GM19468 (cell line): ENCODE results near the gene KMT2D.

Experiments
- ATAC-seq: cut with Tn5 transposase; IDR thresholded peaks from one replicate; pipeline ENCODE4 v1.9.1; 2021; ENCODE audit warnings: mild to moderate bottlenecking, moderate library complexity, moderate number of reproducible peaks; ENCODE audit not compliant: unreplicated experiment; ENCODE audit errors: extremely low read depth

KMT2D gene

DNA sequence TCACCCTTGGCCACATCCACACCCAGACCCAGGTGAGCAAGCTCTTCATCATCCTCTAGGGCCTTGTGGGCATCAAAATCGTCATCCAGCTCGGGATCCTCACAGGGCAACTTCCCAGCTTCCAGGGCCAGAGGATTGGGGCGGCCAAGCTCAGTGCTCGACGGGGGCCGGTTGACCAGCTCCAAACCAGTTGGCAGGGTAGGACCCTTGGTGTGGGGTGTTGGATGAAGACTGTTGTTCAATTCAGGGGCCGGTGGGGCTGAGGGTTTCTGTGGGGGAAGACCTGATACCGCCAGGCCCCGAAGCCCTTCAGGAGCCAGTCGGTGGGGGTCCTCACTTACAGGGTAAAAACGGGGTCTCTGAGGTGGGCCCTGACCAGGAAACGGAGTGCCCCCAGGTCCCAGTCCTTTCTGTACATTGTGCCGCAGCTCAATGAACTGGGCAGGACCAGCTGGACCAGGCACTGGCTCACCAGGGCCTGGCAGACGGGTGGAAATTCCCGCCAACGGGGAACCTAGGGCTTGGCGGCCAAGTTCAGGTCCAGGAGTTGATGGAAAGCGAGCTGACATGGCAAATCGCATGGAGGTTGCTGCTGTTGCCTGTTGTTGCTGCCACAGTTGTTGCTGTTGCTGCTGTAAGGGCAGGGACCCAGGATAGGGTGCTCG lies 22.2 kb downstream of the KMT2D start:
- ATAC-seq, result no peak

DNA sequence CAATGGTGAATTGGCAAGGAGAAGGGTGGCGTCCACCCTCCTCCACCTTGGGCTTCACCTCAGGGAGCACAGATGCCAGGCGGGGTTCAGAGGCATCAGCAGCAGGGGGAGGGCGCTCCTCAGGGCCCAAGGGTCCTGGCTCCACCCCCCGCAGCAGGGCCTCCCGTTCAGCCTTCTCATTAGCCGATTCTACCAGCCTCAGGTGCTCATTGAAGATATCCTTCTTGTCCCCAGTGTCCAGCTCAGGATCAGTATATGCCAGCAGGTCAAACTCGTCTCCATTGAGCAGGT lies 22.7 kb downstream of the KMT2D start:
- ATAC-seq, result no peak

- no peak for ATAC-seq
Observed at GRCh38 chr12:49037111-49037946, 23.3 kb downstream of the KMT2D start.

DNA sequence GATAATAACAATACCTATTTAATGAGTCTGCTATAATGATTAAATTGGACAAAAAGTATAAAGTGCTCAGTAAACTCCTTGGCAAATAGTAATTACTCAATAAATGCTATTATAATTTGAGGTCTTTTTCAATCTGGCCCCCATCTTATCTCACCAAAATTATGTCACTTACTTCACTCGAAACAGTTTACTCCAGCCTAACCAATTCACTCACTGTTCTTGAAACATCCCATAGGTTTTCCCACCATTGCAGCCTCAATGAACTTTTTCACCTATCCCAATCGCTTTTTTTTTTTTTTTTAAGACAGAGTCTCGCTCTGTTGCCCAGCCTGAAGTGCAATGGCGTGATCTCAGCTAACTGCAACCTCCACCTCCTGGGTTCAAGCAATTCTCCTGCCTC lies 24.6 kb downstream of the KMT2D start:
- ATAC-seq, result no peak

DNA sequence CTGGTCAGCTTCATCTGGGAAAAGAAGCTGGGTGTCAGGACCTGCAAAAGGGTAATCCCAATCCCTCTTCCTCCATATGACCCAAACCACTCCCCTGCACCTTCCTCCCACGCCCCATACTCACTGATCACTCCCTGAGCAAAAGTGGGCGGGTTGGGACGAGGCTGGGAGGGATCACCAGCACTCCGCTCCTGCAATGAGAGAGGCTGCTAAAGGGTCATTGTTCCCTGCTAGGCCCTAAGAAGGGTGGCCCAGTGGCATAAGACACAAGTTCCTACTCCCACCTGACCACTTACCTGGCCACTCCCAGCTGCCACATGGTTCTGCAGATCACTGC lies 26.3 kb downstream of the KMT2D start:
- no peak for ATAC-seq

- no peak for ATAC-seq
Observed at GRCh38 chr12:49033611-49034285, 26.8 kb downstream of the KMT2D start.

- no peak for ATAC-seq
Observed at GRCh38 chr12:49032679-49033447, 27.7 kb downstream of the KMT2D start.

DNA sequence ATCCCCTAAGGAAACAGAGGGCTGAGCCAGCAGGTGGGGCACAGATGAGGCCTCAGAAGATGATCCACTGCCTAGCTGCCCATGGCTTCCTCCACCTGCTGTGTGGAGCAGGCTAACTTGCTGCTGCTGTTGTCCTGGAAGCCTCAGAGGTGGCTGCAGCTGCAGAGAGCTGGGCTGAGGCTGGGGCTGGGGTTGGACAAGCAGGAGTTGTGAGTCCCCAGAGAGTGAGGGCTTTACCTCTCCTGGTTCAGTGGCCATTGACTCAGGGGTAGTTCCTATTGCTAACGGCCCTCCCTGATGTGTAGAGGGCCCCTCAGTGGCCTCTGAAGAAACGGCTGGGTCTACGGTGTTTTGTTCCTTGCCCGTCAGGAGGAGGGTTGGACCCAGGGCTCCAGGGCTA lies 28.3 kb downstream of the KMT2D start:
- no peak for ATAC-seq

DNA sequence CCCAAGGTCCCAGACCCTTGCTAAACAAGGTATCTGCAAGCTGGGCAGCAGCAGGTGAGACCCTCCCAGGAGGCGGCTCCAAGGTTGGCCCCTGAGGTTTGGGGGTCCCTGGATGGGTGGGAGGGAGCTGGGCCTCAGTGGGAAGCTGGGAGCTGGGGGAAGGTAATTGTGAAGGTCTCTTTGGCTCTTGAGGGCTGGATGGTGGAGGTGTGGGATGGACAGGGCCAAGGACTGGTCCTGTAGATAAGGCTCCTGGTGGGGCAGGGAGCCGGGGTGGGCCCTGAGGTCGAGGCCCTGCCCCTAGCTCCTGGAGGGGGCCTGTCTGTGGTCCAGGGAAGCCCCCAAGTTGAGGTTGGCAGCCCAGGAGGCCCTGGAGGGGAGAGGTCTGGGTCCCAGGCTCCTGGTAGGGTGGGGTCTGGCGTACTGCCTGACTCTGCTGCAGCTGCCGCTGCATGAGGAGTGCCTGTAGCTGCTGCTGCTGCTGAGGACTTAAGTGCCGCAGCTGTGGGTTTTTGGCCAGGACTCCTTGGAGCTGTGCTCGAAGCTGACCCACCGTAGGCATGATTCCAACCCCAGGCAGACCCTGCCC lies 28.9 kb downstream of the KMT2D start:
- no peak for ATAC-seq

GRCh38 chr12:49030714-49031572 lies 29.7 kb downstream of the KMT2D start:
- ATAC-seq, result no peak

DNA sequence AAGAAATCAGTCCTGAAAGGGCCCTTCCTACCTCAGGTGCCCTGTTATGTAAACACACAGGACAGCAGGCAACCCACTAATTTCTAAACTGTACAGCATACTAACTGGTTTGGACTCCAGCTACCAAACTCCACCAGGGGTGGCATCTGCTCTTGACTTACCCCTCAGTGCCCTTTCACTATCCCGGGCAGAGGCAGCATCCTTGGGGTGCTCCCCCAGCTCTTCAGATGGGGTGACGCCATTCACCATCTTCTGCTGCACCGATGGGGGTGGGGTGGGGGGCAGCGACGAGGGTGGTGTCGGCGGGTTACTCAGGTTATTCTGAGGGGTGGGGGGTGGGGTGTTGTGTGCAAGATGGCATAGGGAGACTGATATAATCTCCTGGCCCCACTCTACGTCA lies 30.5 kb downstream of the KMT2D start:
- no peak for ATAC-seq

- no peak for ATAC-seq
Observed at GRCh38 chr12:49028666-49029275, 31.8 kb downstream of the KMT2D start.

DNA sequence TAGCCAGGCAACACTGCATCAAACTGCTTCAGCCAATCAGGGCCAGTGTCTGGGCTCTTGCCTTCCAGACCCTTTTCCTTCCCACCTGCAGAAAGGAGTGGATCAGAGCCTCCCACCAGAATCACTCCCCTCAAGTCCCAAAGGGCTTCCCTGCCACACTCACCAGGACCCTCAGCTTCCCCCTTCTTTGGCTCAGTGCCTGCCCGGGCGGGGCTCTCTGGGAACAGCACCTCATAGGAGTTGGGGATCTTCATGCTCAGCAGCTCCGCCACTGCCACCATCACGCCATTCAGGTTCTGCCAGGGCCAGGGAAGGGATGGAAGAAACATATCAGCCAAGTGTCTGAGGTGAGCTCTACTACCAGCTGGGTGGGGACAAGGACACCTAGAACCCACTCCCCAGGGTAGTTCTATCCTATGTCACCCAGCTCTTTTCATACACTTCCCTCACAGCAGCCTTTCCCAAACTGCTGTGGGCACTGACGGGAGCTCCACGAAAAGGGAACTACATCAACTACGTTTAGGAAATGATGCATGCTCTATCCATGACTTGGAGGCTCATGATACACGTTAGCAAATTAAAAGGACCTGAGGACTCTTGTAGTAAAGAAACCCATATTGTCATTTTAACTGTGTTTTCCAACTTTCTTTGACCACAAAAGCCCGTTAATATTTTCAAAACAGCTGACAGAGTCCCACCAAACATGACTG lies 32.6 kb downstream of the KMT2D start:
- ATAC-seq, result no peak

DNA sequence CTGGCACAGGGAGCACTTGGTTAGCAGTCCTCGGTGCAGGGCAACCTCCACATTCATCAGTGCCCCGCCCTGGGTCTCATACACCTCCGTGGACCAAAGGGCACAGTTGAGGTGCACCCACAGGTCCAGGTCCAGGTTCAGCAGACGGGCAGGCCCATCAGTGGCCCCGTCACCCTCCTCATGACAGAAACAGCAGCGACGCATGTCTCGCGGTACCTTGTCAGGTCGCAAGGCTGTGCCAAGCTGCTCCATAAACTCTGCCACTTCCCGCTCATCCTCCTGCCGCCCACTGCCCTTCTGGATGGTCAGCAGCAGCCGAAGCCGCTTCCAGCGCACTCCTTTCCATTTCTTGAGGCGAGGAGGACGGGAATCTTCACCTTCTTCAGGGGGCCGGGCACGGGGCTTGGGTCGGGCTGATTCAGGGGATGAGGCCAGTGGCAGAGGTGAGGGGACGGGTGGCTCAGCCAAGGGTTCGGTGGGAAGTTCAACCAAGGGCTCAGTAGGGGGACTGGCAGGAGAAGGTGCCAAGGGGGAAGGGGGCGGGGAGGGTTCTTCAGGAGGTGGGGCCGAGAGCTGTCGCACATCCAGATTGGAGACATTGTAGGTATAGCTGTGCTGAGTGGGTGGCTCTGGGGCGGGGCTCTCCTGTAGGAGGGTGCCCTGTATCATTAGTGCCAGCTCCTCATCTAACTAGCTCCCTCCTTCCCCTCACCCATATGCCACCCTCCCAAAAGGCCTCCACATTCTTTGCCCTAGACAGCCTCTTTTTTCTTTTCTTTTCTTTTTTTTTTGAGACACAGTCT lies 33.7 kb downstream of the KMT2D start:
- no peak for ATAC-seq

DNA sequence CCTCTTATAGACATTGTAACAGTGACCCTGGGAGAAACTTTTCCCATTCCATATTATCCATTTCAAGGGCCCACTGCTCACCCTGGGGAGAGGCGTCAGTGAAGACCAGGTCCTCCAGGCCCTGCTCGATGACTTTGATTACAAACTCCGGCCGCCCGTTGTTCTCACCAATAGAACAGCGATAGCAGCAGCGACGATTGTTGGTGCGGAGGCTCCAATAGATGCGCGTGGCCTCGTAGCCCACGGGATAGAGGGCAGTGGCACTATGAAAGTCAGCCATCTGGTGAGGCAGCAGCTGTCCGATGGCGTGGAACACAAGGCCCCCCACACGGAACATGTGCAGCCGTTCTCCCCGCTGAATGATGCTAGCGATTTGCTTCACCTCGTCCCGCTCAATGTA lies 34.5 kb downstream of the KMT2D start:
- ATAC-seq, result no peak

- ATAC-seq, result no peak
Observed at GRCh38 chr12:49025463-49025862, 35.1 kb downstream of the KMT2D start.

DNA sequence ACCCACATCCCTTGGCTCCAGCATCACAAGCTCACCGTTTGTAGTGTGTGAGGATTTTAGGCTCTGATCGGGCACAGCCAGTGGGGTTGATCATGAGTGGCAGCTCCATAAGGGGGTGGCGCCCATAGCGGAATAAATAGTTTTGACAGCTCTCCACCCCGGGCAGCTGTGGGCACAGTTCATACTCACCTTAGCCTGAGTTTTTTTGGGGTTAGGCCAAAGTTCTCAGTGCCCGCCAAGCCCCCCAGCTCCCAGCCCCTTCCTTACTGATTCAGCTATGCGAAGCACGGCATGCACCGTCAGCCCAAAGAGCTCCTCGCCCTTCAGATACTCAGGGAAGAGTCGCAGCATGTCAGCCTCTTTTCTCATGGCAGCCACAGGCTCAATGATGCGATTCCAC lies 36.1 kb downstream of the KMT2D start:
- ATAC-seq, result no peak

- no peak for ATAC-seq
Observed at GRCh38 chr12:49023812-49024211, 36.8 kb downstream of the KMT2D start.
